Raji (cell line): ENCODE data around the gene ESYT2.

Source experiments
- POLR2A ChIP-seq: IDR thresholded peaks from 2 replicates; pipeline ENCODE4 v1.6.1; 2011; ENCODE audit warnings: low read depth, low read length, control low read depth; ENCODE audit not compliant: insufficient read depth

Gene ESYT2

GRCh38 chr7:158815800-158816128 lies 13.5 kb downstream of the ESYT2 start:
- TF ChIP-seq POLR2A = no peak

- no peak for TF ChIP-seq POLR2A
These were observed 14.1 kb downstream of the ESYT2 start for GRCh38 chr7:158815083-158815799.

GRCh38 chr7:158814637-158815036 lies 14.7 kb downstream of the ESYT2 start:
- no peak for TF ChIP-seq POLR2A

- no peak for TF ChIP-seq POLR2A
These were observed 16.6 kb downstream of the ESYT2 start for GRCh38 chr7:158812684-158813083.

GRCh38 chr7:158811894-158812293 lies 17.4 kb downstream of the ESYT2 start:
- TF ChIP-seq POLR2A = no peak

- no peak for TF ChIP-seq POLR2A
These were observed 17.8 kb downstream of the ESYT2 start for GRCh38 chr7:158811461-158811860.

GRCh38 chr7:158810846-158811245 lies 18.5 kb downstream of the ESYT2 start:
- no peak for TF ChIP-seq POLR2A

GRCh38 chr7:158809596-158809995 lies 19.7 kb downstream of the ESYT2 start:
- TF ChIP-seq POLR2A = no peak

- TF ChIP-seq POLR2A = no peak
These were observed 21.2 kb downstream of the ESYT2 start for GRCh38 chr7:158808126-158808525.

- TF ChIP-seq POLR2A = no peak
These were observed 23.4 kb downstream of the ESYT2 start for GRCh38 chr7:158805937-158806336.

- TF ChIP-seq POLR2A = no peak
These were observed 23.9 kb downstream of the ESYT2 start for GRCh38 chr7:158805414-158805813.

GRCh38 chr7:158804335-158804734 lies 25.0 kb downstream of the ESYT2 start:
- TF ChIP-seq POLR2A = no peak

- TF ChIP-seq POLR2A = no peak
These were observed 25.8 kb downstream of the ESYT2 start for GRCh38 chr7:158803367-158803969.

GRCh38 chr7:158802535-158803366 lies 26.6 kb downstream of the ESYT2 start:
- no peak for TF ChIP-seq POLR2A

GRCh38 chr7:158798741-158799140 lies 30.6 kb downstream of the ESYT2 start:
- no peak for TF ChIP-seq POLR2A

GRCh38 chr7:158796667-158797066 lies 32.6 kb downstream of the ESYT2 start:
- TF ChIP-seq POLR2A = no peak
